Nephron progenitor cell (in vitro differentiated cells): ENCODE measurements around the gene OR8B4.

Experiments
- DNase-seq: peaks from one replicate; pipeline ENCODE4 v3.0.0; 2021
- H3K27ac Mint-ChIP-seq: 2 replicates; pipeline ENCODE4 v1.8.0; 2021; ENCODE audit warnings: mild to moderate bottlenecking, moderate library complexity, mixed read lengths
- H3K27me3 Mint-ChIP-seq: 2 replicates; pipeline ENCODE4 v1.8.0; 2021; ENCODE audit warnings: mild to moderate bottlenecking, low read depth, mixed read lengths; ENCODE audit not compliant: poor library complexity
- H3K36me3 Mint-ChIP-seq: 2 replicates; pipeline ENCODE4 v1.8.0; 2021; ENCODE audit warnings: low read depth, mixed read lengths
- H3K4me1 Mint-ChIP-seq: 2 replicates; pipeline ENCODE4 v1.8.0; 2021; ENCODE audit warnings: mixed read lengths
- H3K4me3 Mint-ChIP-seq: 2 replicates; pipeline ENCODE4 v1.8.0; 2021; ENCODE audit warnings: mild to moderate bottlenecking, moderate library complexity, mixed read lengths
- H3K9me3 Mint-ChIP-seq: 2 replicates; pipeline ENCODE4 v1.8.0; 2021; ENCODE audit warnings: mild to moderate bottlenecking, moderate library complexity, mixed read lengths
- CTCF ChIP-seq: fragments of 200-600 bp; sonication (generic); IDR thresholded peaks from 2 replicates; pipeline ENCODE4 v1.5.0; 2021; ENCODE audit warnings: antibody characterized with exemption

OR8B4 gene

GRCh38 chr11:124376280-124376679 is 48.4 kb downstream of the OR8B4 start:
- no peak for TF ChIP-seq CTCF
- Mint-ChIP-seq H3K27me3 (peaks cover 3% of the 10 kb centered on the region), H3K4me3 (no peak overlapping the region), H3K27ac (no peak overlapping the region), H3K9me3 (peaks cover 3% of the 10 kb centered on the region), H3K4me1 (no peaks in the 10 kb centered on the region), H3K36me3 (no peaks in the 10 kb centered on the region)
- DNase-seq, result no peak
